K562 (cell line): Measurements from ENCODE around the gene NAPA. TPM values are rescaled to one million over a fixed set of nuclear protein-coding genes. Genes with fewer than 3 reads are reported as not detected.

Experiments used
- ARHGAP35 ChIP-seq: fragments of 450-650 bp; IDR thresholded peaks from 2 replicates; pipeline ENCODE4 v1.6.1; 2018; ENCODE audit not compliant: partially characterized antibody
- CBX5 ChIP-seq: IDR thresholded peaks from 2 replicates; pipeline ENCODE4 v1.6.1; 2014; ENCODE audit warnings: low read depth, borderline replicate concordance
- ETS2 ChIP-seq: IDR thresholded peaks from 2 replicates; pipeline ENCODE4 v1.6.1; 2016; ENCODE audit warnings: borderline replicate concordance, missing genetic modification characterization, mild to moderate bottlenecking, moderate library complexity, missing compliant biosample characterization; ENCODE audit not compliant: poor library complexity, severe bottlenecking
- KLF6 ChIP-seq: fragments of 250-450 bp; sonication (Bioruptor Pico); IDR thresholded peaks from 2 replicates; pipeline ENCODE4 v1.4.0; 2020; ENCODE audit warnings: mild to moderate bottlenecking, moderate library complexity, borderline replicate concordance
- MCM3 ChIP-seq: fragments of 450-650 bp; IDR thresholded peaks from 2 replicates; pipeline ENCODE4 v1.6.1; 2016
- MED1 ChIP-seq: sonication (generic); formaldehyde crosslinking; IDR thresholded peaks from 2 replicates; pipeline ENCODE4 v1.8.1; 2023; ENCODE audit warnings: missing genetic modification reagents, borderline replicate concordance
- MEF2A ChIP-seq: IDR thresholded peaks from 2 replicates; pipeline ENCODE4 v1.6.1; 2011; ENCODE audit warnings: low read depth, mild to moderate bottlenecking, low read length, moderate library complexity; ENCODE audit not compliant: control insufficient read depth
- NEUROD1 ChIP-seq: fragments of 150-350 bp; IDR thresholded peaks from 2 replicates; pipeline ENCODE4 v1.6.1; 2014; ENCODE audit warnings: borderline replicate concordance, low read length, low read depth; ENCODE audit not compliant: partially characterized antibody
- RFX7 ChIP-seq: fragments of 250-450 bp; sonication (Bioruptor Pico); IDR thresholded peaks from 2 replicates; pipeline ENCODE4 v1.5.1; 2021; ENCODE audit warnings: mild to moderate bottlenecking
- SETDB1 ChIP-seq: IDR thresholded peaks from one replicate; pipeline ENCODE4 v1.6.1; 2012; ENCODE audit warnings: low read length, control low read depth, inconsistent platforms
- ZNF133 ChIP-seq: fragments of 250-450 bp; sonication (Bioruptor Pico); IDR thresholded peaks from 2 replicates; pipeline ENCODE4 v1.4.0; 2020; ENCODE audit warnings: mild to moderate bottlenecking
- ZNF143 ChIP-seq: sonication (generic); formaldehyde crosslinking; IDR thresholded peaks from 2 replicates; pipeline ENCODE4 v1.9.0; 2022; ENCODE audit warnings: mild to moderate bottlenecking, missing genetic modification reagents
- ZNF431 ChIP-seq: sonication (generic); formaldehyde crosslinking; IDR thresholded peaks from 2 replicates; pipeline ENCODE4 v1.8.0; 2022; ENCODE audit warnings: mild to moderate bottlenecking, missing genetic modification reagents
- polyA plus RNA-seq, 8 experiments: library from polyadenylated mRNA; depleted of rRNA in 4 of 8; stranded (reverse) in 5 of 8; unstranded in 3 of 8; fragments of >200 nt; fragmentation: Nextera tagmentation in 2 of 8; fragmentation: Illumina TruSeq in 1 of 8; extraction: Ambion mirVana in 2 of 8; extraction: Trizol in 1 of 8; gene quantifications; 2 replicates each; pipeline versions ENCODE4 v1.2.1 to v1.2.3, GENCODE V29; 2011 to 2014; ENCODE audit warnings: inconsistent platforms in 1 of 8, missing spikeins in 1 of 8
- total RNA-seq, 7 experiments: library from RNA; depleted of rRNA in 6 of 7; stranded (reverse); fragments of >200 nt in 6 of 7; fragmentation: Illumina TruSeq in 2 of 7; extraction: Trizol in 2 of 7; gene quantifications; 2 replicates each; pipeline versions ENCODE4 v1.2.1 to v1.2.3, GENCODE V29; 2011 to 2021; ENCODE audit warnings: low replicate concordance in 1 of 7
- TF ChIP-seq, protein P1 (sequence below): fragments of 450-650 bp; IDR thresholded peaks from 2 replicates; pipeline ENCODE4 v1.6.1; 2016; ENCODE audit warnings: antibody characterized with exemption
- TF ChIP-seq, protein P2 (sequence below): fragments of 450-650 bp; formaldehyde crosslinking; IDR thresholded peaks from 2 replicates; pipeline ENCODE4 v1.4.0; 2020; ENCODE audit warnings: mild to moderate bottlenecking, moderate library complexity
- TF ChIP-seq, protein P3 (sequence below): fragments of 450-650 bp; IDR thresholded peaks from 2 replicates; pipeline ENCODE4 v1.6.1; 2018; ENCODE audit warnings: mild to moderate bottlenecking, low read depth; ENCODE audit not compliant: partially characterized antibody
- TF ChIP-seq, protein P4 (sequence below): fragments of 250-450 bp; sonication (Bioruptor Pico); IDR thresholded peaks from 2 replicates; pipeline ENCODE4 v1.9.0; 2021; ENCODE audit warnings: mild to moderate bottlenecking, inconsistent platforms
- TF ChIP-seq, protein P5 (sequence below): fragments of 250-450 bp; sonication (Bioruptor Pico); IDR thresholded peaks from 2 replicates; pipeline ENCODE4 v1.8.0; 2021; ENCODE audit warnings: moderate library complexity, mild to moderate bottlenecking, inconsistent platforms

Gene NAPA
- total and polyA plus RNA-seq, 9 of the 15 experiments (the other 6 are each of a cell fraction or from before 2014, with no cell fraction given) = 5.4 to 98.6 (median 77.5) TPM

DNA sequence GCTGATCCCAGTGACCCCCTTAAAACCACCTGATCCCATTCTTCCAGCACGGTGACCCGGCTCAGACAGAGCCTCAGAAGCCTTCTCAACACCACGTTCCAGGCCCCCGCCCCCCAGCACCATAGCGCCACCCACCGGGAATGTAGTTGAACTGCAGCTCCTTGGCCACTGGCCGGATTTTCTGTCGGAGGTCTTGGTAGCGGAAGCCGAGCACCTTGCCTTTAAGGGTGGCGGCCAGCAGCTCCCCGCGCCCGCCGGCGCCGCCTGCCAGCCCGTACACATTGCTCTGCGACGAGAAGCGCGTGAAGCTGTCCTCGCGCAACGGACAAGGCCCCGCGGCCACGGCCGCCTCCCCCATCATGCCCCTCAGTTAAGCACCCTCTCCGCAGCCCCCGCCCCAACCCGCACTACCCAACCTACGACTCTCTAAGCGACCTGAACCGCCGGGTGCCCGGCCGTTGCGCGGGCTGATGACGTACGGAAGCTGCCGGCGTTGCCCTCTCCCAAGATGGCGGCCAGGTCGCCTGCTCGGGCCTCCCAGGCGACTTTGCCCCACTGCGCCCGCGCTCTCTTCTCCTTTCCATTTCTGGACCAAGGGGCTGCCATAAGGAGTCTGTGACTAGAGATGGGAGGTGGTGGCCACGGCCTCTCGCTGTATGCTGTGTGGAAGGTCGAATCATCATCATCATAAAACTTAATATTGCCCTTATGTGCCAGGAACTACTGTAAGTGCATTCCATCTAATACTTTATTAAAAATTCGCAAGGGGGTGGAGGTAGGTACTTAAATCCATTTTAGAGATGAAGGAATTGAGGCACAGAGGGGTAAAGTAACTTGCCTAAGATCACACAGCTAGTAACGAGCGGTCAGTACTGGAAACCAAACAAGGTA lies 30.8 kb downstream of the NAPA start, which contains the start of gene KPTN (continued):
- TF ChIP-seq, protein P1, sequence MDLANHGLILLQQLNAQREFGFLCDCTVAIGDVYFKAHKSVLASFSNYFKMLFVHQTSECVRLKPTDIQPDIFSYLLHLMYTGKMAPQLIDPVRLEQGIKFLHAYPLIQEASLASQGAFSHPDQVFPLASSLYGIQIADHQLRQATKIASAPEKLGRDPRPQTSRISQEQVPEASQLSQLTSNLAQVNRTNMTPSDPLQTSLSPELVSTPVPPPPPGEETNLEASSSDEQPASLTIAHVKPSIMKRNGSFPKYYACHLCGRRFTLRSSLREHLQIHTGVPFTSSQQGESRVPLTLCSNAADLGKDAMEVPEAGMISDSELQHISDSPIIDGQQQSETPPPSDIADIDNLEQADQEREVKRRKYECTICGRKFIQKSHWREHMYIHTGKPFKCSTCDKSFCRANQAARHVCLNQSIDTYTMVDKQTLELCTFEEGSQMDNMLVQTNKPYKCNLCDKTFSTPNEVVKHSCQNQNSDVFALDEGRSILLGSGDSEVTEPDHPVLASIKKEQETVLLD = no peak
- TF ChIP-seq NEUROD1 (peak; percentile 23), MCM3 (no peak), ARHGAP35 (no peak), ZNF143 (CRISPR knock-in tag) (0 out of 2 replicates have a peak, but pooled peaks have one; percentile 20), ETS2 (tag) (no peak), MEF2A (no peak), CBX5 (no peak), ZNF133 (CRISPR knock-in tag) (no peak), MED1 (CRISPR knock-in tag) (no peak), RFX7 (CRISPR knock-in tag) (no peak), SETDB1 (no peak), ZNF431 (no peak), KLF6 (CRISPR knock-in tag) (peak; percentile 23; the same call in 1 of the 2 replicates)
- TF ChIP-seq, protein P2, sequence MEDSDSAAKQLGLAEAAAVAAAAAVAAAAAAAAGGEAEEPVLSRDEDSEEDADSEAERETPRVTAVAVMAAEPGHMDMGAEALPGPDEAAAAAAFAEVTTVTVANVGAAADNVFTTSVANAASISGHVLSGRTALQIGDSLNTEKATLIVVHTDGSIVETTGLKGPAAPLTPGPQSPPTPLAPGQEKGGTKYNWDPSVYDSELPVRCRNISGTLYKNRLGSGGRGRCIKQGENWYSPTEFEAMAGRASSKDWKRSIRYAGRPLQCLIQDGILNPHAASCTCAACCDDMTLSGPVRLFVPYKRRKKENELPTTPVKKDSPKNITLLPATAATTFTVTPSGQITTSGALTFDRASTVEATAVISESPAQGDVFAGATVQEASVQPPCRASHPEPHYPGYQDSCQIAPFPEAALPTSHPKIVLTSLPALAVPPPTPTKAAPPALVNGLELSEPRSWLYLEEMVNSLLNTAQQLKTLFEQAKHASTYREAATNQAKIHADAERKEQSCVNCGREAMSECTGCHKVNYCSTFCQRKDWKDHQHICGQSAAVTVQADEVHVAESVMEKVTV (CRISPR knock-in tag) = peak; percentile 59
- TF ChIP-seq, protein P3, sequence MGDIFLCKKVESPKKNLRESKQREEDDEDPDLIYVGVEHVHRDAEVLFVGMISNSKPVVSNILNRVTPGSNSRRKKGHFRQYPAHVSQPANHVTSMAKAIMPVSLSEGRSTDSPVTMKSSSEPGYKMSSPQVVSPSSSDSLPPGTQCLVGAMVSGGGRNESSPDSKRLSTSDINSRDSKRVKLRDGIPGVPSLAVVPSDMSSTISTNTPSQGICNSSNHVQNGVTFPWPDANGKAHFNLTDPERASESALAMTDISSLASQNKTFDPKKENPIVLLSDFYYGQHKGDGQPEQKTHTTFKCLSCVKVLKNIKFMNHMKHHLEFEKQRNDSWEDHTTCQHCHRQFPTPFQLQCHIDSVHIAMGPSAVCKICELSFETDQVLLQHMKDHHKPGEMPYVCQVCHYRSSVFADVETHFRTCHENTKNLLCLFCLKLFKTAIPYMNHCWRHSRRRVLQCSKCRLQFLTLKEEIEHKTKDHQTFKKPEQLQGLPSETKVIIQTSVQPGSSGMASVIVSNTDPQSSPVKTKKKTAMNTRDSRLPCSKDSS = no peak
- TF ChIP-seq, protein P4, sequence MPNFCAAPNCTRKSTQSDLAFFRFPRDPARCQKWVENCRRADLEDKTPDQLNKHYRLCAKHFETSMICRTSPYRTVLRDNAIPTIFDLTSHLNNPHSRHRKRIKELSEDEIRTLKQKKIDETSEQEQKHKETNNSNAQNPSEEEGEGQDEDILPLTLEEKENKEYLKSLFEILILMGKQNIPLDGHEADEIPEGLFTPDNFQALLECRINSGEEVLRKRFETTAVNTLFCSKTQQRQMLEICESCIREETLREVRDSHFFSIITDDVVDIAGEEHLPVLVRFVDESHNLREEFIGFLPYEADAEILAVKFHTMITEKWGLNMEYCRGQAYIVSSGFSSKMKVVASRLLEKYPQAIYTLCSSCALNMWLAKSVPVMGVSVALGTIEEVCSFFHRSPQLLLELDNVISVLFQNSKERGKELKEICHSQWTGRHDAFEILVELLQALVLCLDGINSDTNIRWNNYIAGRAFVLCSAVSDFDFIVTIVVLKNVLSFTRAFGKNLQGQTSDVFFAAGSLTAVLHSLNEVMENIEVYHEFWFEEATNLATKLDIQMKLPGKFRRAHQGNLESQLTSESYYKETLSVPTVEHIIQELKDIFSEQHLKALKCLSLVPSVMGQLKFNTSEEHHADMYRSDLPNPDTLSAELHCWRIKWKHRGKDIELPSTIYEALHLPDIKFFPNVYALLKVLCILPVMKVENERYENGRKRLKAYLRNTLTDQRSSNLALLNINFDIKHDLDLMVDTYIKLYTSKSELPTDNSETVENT (CRISPR knock-in tag) = peak; percentile 72
- TF ChIP-seq, protein P5, sequence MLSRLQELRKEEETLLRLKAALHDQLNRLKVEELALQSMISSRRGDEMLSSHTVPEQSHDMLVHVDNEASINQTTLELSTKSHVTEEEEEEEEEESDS (CRISPR knock-in tag) = no peak
